HG03342 (cell line): ENCODE data around the gene DUSP10.

Experiments
- ATAC-seq: cut with Tn5 transposase; IDR thresholded peaks from one replicate; pipeline ENCODE4 v1.9.1; 2021; ENCODE audit warnings: mild to moderate bottlenecking, moderate library complexity; ENCODE audit not compliant: unreplicated experiment

Gene DUSP10

DNA sequence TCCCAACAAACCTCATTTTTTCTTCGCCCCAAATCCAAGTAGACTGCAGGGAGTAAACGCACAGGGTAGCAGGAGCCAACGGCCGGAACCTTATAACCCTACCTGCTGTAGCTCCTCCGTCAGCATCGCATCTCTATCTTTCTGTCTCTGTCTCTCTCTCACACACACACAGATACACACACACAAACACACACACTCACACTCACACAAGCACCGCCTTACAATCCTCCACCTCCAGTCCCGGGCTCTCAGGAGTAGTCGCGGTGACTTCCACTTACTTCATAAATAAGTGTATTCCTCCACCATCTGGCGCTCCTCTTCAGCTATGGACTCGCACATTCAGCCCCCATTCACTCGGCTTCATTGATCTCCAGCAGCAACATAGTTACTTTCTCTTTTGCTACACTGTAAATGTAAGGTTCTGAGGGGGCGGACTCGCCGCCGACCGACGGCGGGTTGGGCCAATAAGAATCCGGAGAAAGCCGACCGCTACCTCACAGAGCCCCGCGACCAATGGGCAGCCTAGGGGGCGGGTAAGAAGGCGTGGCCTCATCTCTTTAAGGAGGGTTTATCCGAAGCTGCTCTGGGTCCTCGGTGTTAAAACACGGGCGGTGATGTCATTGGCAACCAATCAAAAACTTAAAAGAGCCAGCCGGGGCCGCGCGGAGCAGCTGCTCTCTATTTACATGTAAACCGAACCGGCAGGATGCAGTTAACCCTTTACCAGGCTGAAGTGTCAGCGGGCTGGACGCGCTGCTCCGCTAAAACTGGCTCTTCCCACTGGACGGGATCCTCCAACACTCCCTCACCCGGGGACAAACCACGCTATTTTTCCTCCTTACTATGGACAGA, at the start of gene DUSP10:
Gene DUSP10, minus strand, starts transcription at position 387 of the 852 bp plus-strand sequence. CDS start 2,345 bp downstream, outside the sequence.
- ATAC-seq = peak; percentile 82

DNA sequence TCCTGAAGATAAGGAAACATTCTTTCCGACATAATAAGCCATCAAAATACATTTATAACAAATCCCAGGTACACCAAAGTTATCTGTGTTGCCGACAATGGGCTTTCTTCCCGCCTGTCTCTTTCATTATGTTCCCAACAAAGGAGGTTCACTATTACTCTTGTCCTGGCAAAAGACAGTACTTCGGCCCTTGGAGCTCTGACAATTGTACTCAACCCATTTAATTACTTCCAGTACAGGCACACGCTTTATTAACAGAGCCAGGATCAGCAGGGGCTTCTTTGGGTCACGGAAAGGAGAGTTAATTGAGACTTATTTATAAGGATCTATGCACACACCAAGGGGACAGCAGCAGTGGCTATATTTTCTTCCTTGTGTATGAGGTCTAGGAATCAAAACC, 46.6 kb upstream of the DUSP10 start:
- no peak for ATAC-seq

DNA sequence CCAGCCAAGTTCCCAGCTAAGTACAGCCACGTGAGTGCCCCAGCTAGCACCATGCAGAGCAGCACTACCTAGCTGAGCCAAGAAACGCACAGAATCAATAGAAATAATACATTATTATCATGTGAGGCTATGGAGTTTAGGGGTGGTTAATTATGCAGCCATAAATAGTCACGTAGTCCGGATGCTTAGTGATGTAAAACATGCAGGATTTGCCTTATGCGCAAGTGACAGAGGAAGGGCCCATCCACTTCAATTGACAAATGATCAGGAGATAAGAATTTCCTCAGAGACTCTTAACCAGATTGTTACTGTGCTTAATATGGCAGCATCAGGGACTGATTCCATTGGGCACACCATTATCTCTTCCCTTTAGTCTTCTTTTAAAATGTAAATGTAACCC, 44.8 kb upstream of the DUSP10 start:
- no peak for ATAC-seq

DNA sequence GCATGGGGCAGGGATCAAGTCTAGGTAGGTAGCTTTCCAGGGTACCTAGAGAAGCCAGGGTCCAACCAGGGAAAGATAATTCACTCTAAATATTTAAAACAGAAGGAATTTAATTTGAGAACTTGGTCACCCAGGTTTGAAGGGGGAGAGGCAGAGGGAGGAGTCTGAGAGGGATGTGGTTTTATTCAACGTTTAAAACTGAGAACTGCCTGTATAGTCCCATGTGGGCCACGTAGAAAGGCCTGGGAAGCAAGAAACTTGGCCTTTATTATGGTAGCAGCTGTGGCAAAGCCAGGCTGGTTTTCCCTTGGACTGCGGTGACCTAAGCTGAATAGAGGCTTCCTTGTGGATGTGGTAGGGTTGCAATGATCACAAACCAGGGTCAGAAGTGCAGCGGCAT, 42.0 kb upstream of the DUSP10 start:
- ATAC-seq = no peak

DNA sequence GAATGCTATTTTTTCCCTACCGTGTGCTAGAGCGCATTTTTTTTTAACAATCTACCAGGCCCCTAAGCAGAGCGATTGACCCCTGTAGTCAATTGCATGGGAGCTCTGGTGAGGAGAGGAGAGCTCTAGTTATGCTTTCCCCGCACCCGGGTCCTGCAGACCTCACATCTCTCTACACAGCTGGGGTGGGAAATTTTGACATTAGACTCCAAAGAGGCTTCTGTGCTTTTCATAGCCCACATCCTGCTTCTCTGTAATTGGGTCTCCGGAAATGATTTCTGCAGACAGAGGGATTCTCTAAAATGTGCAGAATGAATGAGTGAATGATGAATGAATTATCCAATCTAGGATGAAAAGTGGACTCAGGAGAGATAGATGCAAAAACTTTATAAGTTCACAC, 41.5 kb upstream of the DUSP10 start:
- no peak for ATAC-seq

DNA sequence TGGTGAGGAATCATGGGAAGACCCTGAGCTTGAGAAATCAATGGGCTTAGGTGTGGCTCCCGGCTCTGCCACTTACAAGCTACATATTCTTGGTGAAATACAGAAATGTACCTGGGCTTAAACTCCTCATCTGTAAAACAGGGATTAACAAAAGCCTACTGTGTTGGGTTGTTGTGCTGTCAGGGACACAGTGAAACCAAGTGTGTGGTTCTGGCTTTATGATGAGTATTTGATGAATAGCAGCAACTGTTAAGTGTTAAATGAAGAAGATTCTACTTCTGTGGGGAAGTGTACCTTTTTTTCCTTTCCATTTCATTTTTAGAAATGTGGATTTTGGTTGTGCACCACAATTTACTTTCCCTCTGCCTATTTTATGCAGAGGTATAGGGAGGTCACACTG, 41.1 kb upstream of the DUSP10 start:
- no peak for ATAC-seq

DNA sequence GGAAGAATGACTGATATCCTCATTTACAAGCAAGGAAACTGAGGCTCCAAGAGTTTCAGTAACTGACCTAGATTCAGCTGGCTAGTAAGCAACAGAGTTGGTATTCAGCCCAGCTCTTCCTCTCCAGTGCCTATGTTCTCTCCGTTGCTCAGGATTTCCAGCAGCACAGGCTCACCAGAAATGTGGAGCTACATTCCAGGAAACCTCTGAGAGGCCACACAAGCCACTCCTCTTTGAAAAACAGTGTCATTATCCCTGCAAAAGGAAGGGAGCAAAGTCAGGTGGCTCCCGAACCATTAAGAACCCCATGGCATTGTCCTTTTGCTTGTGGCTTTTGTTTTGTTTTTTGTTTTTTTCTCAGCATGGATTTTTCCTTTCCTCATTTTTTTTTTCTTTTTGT, 40.6 kb upstream of the DUSP10 start:
- ATAC-seq = no peak

DNA sequence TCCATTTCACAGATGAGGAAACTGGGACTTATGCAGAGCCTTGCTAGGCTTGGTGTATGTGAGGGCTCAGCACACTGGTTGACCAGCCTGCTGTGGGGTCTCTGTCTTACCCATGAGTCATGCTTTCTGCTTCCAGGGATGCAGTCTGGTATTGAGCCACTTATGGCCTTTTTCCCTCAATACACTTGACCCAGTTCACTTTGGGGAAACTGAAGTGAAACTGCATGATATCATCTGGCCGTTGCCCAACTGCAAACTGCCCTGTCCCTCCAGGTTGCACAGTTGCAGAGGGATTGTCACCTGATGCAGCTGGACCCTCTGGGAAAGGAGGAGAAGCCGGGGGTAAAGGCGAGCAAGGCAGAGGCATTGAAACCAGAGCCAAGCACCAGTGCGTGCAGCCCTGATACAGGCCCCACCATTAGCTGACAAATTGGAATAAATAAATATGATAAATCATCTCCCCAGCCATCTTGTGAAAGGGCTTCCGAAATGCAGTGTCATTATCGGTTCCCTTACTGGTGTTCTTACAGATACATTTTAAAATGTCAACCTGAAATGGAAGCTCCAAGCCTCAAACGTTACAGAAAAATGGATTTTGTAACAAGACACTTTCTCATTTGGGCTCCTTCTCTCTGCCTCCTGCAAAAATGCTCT, 39.3 kb upstream of the DUSP10 start:
- ATAC-seq = no peak

DNA sequence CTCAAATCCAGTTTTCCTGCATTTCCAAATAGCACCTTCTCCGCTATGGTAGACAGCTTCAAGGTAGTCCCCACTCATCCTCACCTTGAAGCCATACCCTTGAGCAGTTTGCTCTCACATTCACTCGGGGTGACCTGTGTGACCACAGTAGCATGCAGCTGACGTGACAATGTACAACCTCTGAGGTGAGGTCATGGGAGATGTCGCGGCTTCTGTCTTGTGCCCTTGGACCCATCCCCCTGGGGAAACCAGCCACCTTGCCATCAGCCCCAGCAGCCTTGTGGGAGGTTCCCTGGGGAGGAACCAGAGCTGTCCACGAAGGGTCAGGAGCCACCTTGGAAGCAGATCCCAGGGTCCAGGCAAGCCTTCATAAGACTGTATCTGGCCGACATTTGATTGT, 38.3 kb upstream of the DUSP10 start:
- ATAC-seq = no peak

DNA sequence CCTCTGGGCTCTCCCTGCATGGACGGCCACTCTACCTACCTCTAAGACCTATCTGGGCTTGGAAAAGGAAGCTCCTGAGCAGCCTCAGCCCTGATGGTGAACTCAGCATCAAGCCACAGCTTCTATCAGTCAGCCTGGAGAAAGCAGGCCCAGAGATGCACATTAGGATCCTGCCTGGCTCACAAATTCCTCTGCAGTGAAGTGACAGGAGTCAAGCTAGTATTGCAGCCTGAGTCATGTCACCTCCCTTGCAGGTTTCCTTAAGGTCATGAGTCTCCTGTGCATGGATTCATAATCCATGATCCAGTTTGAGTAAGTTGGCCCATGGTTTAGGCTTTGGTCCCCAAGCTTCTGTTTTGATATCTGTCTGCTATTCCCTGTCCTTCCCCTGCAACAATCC, 37.9 kb upstream of the DUSP10 start:
- no peak for ATAC-seq

DNA sequence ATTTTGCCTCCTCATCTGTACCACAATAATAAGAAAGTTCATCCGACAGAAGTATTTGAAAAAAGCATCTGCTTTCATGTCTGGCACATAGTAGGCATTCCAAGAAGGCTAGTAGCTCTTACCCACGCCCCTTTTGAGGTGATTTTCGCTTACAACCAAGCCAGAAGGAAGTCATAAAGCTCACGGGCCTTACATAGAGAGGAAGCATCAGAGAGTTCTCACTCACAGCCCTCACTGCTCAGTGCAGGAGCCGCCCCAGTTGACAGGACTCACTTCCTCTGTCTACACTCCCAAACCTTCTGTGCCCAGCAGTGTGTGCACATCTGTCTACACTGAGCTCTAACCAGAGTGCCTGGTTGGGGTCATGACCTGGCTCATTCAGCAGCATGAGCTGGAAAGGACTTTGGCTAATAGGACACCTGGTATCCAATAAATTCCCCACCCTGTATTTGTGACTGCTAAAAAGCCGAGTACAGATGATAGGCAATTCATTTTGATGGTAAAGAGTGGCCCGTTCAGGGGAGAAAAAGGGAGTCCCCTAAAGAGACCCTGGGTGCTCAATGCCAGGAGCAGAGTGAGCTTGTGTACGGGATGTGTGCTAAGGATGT, 36.8 kb upstream of the DUSP10 start:
- peak; percentile 33 for ATAC-seq

DNA sequence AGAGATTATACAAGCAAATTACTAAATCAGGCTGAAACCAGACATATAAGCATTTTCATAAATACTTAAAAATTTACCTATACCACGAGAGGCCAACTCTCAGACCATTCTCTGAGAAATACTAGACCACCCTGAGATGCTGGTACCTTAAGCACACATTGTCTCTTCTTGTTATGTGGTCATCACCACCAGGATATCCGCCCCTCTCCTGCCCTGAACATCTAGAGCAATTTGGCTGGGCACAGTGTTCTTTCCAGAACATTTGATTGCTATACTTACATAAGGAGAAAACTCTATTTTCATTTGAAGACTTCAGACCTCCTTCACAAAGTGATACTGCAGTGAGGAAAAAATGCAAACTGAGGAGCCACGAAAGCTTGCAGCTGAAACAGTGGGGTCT, 36.2 kb upstream of the DUSP10 start:
- peak; percentile 23 for ATAC-seq

DNA sequence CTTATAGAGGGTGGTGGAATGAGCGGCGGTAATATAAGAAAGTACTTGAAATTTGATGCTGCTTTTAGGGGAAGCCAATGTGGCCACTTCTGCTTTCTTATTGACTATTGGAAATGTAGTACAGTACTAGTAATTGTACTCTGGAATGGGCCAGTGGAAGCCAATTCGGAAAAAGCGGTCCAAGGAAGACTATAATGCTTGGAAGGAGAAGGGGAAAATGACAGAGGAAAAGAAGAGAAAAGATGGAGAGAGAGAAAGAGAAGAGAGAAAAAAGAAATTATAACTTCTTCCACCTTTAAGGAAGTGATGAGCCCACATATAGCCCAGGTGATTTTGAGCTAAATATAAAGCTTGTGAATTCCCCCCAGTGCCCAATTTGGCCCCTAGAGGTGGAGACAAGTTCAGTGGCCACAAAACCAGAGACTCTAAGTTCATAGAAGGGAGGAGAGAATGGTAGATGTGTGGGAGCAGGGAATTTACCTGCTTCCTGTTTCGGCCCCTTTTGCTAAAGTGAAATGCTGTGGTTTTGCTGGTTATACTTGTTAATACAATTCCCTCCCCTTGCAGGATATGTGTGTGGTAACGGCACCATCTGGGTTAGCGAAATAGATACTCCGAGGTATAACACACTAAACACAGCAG, 35.7 kb upstream of the DUSP10 start:
- ATAC-seq = peak; percentile 57

DNA sequence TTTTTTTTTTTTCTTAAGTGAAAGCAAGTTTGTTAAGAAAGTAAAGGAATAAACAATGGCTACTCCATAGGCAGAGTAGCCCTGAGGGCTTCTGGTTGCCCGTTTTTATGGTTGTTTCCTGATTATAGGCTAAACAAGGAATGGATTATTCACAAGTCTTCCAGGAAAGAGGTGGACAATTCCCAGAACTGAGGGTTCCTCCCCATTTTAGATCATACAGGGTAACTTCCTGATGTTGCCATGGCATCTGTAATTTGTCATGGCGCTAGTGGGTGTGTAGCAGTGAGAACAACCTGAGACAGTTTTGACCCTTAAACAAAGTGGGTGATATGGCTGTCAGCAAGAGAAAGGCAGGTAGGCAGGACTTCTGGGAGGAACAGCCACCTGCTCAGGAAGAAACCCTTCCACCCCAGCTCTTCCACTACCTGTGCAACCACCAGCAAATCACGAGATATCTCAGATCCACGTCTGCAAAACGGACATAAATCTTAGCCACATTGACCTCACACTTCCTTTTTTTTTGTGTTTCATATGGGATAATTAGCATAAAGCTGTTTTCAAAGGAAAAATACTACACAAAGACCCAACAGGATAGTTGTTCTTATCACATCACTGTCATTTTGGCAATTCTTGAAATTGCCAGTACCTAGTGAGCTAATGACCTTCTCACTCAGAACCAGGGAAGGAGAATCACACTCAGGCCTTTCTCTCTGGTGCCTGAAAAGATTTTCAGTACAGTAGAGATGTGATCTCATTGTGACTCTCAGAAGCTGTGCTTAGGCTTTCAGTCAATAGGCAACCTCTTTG, 34.8 kb upstream of the DUSP10 start:
- ATAC-seq = peak; percentile 41

DNA sequence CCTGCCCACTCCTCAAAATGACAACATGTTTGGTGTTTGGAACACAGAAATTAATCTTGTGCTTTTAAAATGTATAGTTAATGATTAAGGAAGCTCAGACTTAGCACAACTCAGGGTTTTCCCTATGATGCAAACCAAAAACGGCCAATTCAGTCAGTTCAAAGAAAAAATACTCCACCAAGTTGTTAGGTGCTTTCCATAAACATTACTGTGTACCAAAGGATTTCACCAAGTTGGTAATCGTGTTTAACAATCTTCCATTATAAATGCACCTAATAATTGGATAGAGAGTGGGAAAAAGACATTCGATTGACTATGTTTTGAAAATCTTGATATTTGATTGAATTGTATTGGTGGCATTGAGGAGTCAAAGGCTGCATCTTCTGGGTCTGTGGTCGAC, 33.3 kb upstream of the DUSP10 start:
- ATAC-seq = no peak

DNA sequence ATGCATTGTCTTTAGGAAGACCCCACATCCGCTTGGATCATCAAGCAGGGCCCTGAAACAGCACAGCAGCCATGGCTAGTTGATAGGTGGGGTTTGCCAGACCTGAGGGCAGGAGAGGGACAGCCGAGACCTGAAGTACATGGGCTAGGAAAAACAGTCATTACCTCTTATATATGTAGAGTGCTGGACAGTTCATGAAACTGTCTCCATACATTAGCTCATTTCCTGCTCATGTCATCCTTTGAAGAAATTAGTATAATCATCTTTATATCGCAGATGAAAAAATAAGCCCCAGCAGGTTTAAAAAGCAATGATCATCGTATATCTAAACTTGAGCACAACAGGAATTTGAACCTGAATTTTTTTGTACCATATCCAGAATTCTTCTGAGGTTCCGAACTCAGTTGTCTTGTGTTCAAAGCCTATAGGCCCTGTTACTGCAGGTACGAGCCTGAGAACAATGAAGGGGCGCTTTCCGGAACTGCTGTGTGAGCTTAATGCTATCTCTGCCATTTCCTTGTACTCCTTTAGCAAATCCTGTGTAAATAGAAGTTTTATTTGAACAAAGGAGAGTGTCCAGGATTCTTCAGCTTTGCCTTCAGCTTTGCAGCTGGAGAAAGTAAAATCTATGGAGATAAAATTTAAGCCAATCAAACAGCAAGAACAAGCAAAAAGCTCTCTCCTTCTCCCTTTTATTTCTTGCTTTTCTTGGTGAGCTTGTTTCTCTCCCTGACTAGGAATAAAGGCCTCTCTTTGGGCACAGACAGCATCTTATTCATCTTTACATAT, 32.4 kb upstream of the DUSP10 start:
- ATAC-seq = no peak

DNA sequence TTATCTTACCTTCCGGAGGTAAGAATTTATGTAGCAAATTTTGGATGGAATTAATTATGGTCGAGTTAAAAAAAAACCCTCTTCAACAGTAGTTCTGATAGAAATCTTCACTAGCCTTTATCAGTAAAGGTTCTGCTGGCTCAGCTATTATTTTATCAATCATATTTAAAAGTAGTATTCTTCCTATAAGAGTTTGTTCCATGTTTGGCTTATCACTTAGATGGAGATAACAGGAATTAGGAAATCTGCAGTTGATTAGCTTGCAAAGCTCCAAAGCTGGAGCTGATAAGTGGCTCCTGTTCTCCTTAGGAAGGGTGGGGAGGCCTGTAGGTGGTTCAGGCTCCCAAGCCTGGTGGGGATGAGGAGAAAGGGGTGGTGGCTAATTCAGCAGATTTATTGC, 31.5 kb upstream of the DUSP10 start:
- ATAC-seq = no peak

DNA sequence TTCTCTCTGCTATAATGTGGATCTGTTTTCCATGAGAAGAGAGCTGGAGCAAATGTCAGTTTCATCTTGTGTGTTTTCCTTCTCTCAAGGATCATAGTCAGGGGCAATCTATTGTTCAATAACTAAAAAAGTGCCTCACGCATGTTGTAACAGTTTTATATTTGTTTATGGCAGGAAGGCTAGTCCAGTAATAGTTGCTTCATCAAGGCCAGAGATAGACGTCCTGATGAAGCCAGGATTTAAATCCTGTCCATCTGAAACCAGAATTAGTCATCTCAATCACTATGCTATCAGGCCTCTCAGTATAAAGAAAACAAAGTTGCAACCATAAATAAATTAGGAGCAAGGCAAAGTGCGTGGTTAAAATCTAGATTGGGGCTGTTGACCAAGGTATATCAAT, 30.2 kb upstream of the DUSP10 start:
- no peak for ATAC-seq

DNA sequence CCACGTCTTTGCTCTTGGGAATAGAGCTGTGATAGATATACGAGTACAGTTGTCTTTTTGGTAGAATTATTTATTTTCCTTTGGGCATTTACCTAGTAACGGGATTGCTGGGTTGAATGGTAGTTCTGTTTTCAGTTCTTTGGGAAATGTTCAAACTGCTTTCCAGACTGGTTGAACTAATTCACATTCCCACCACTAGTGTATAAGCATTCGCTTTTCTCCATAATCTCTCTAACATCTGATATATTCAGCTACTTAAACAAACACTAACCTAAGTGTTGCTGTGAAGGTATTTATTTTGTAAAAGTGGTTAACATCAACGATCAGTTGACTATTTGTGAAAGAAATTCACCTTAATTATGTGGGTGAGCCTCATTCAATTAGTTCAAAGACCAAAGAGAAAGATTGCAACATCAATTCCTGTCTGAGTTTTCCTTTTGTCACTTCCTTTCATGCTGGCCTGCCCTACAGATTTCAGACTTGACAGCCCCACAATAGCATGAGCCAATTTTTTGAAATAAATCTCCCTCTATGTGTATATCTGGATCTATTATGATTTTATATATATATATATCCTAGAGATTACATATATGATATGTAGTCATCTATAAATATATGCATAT, 26.7 kb upstream of the DUSP10 start:
- no peak for ATAC-seq

DNA sequence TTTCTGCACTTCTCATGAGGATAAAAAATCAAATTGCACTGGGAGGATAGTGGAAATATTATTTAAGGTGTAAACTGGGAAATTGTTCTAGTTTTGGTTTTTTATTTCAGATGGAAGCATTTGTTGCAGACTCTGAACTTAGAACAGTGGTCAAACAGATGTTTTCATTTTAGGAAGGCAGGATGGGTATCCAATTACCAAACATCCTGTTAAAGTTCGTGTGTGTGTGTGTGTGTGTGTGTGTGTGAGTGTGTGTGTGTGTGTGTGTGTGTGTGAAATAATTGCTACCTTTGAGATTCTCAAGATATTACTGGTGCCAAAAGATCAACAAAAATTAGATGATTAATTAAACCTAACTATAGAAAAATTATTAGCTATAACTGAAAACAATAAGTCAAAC, 24.3 kb upstream of the DUSP10 start:
- ATAC-seq = no peak
